Smooth muscle cell (in vitro differentiated cells): Measurements from ENCODE around the gene DDX50. TPM values are rescaled to one million over a fixed set of nuclear protein-coding genes. Genes with fewer than 3 reads are reported as not detected.
A peak's percentile ranks its signal among the peaks of the same experiment; 100 is the strongest.

Source experiments
- DNase-seq: peaks from one replicate; lab custom pipeline; 2025; ENCODE audit not compliant: unreplicated experiment; lab: John Stamatoyannopoulos, UW
- H2AFZ ChIP-seq: fragments of 200-600 bp; sonication (generic); 2 replicates; pipeline ENCODE4 v1.6.0; 2016; ENCODE audit warnings: antibody characterized with exemption, low read depth, mild to moderate bottlenecking
- H3F3A ChIP-seq: fragments of 200-600 bp; sonication (generic); 2 replicates; pipeline ENCODE4 v1.6.0; 2017; ENCODE audit warnings: antibody characterized with exemption, low read depth
- H3K27ac ChIP-seq: fragments of 200-600 bp; sonication (generic); 2 replicates; pipeline ENCODE4 v1.5.1; 2016; ENCODE audit warnings: low read depth, mild to moderate bottlenecking
- H3K27me3 ChIP-seq: fragments of 200-600 bp; sonication (generic); 2 replicates; pipeline ENCODE4 v1.6.1; 2016; ENCODE audit warnings: low read depth, mild to moderate bottlenecking
- H3K36me3 ChIP-seq: fragments of 200-600 bp; sonication (generic); 2 replicates; pipeline ENCODE4 v1.5.1; 2016; ENCODE audit warnings: low read depth
- H3K4me1 ChIP-seq: fragments of 200-600 bp; sonication (generic); 2 replicates; pipeline ENCODE4 v1.5.1; 2016; ENCODE audit warnings: low read depth
- H3K4me2 ChIP-seq: fragments of 200-600 bp; sonication (generic); 2 replicates; pipeline ENCODE4 v1.6.0; 2016; ENCODE audit warnings: mild to moderate bottlenecking
- H3K4me3 ChIP-seq: fragments of 200-600 bp; sonication (generic); 2 replicates; pipeline ENCODE4 v1.5.1; 2016; ENCODE audit warnings: mild to moderate bottlenecking
- H3K79me2 ChIP-seq: fragments of 200-600 bp; sonication (generic); 2 replicates; pipeline ENCODE4 v1.6.0; 2016; ENCODE audit warnings: low read depth, mild to moderate bottlenecking
- H3K9ac ChIP-seq: fragments of 200-600 bp; sonication (generic); 2 replicates; pipeline ENCODE4 v1.6.0; 2016; ENCODE audit warnings: low read depth
- H3K9me3 ChIP-seq: fragments of 200-600 bp; sonication (generic); replicated peaks from 2 replicates; pipeline ENCODE4 v1.5.1; 2016; ENCODE audit warnings: low read depth
- H4K20me1 ChIP-seq: fragments of 200-600 bp; sonication (generic); 2 replicates; pipeline ENCODE4 v1.6.0; 2016; ENCODE audit warnings: low read depth
- CTCF ChIP-seq: fragments of 200-600 bp; sonication (generic); IDR thresholded peaks from 2 replicates; pipeline ENCODE4 v1.5.1; 2017; ENCODE audit warnings: borderline replicate concordance, mild to moderate bottlenecking, antibody characterized with exemption; ENCODE audit not compliant: insufficient read depth, poor library complexity, severe bottlenecking
- WGBS: methylation state at CpG from one replicate; pipeline ENCODE4 v1.1.7; 2016; ENCODE audit warnings: low lambda C conversion rate; 5-methylcytosine and 5-hydroxymethylcytosine counted together
- polyA plus RNA-seq: library from polyadenylated mRNA; unstranded; fragments of >200 nt; fragmentation: Nextera tagmentation; extraction: Ambion mirVana; gene quantifications from 2 replicates; pipeline ENCODE4 v1.2.1, GENCODE V29; 2016
- small RNA-seq: library from RNA; depleted of rRNA; stranded (forward); fragments of <200 nt; gene quantifications from one replicate; pipeline ENCODE3, GENCODE V24; 2014
- total RNA-seq: library from RNA; depleted of rRNA; stranded (reverse); fragments of >200 nt; gene quantifications from 2 replicates; pipeline ENCODE4 v1.2.3, GENCODE V29; 2014

The DDX50 gene
- total and polyA plus RNA-seq, 2 experiments from 2014 or later, result 35.9 to 42.9 TPM

GRCh38 chr10:68992636-68993440 is 91.7 kb downstream of the DDX50 start:
- no peak overlapping the region for H3K4me3 ChIP-seq
- no peaks in the 10 kb centered on the region for H3K27me3 ChIP-seq
- no peaks in the 10 kb centered on the region for H3K9me3 ChIP-seq
- no peaks in the 10 kb centered on the region for H3K36me3 ChIP-seq
- H2AFZ ChIP-seq, result no peak overlapping the region
- no peak overlapping the region for H3K9ac ChIP-seq
- H3K4me2 ChIP-seq, result peak overlapping the region; percentile 52
- 10% methylated on average over 2 of the region's 2 CpGs for WGBS
- H3F3A ChIP-seq, result peaks cover 6% of the 10 kb centered on the region
- peaks cover 11% of the 10 kb centered on the region for H3K4me1 ChIP-seq
- peaks cover 89% of the 10 kb centered on the region for H3K79me2 ChIP-seq
- H4K20me1 ChIP-seq, result peaks cover 58% of the 10 kb centered on the region
- peak overlapping the region; percentile 58 for H3K27ac ChIP-seq
- no peak for TF ChIP-seq CTCF
- DNase-seq, result no peak

Small RNA genes lying within 50 kb of the gene (small RNA-seq; reads per million reads assigned to genes)
- not detected for gene RNU6-571P

Other genes starting within 250 kb of the DDX50 start
- gene CCAR1, start 180.1 kb upstream of the DDX50 start, total RNA-seq, result 48.7 and 53.1 TPM in 2 replicates
- gene CCAR1, start 180.1 kb upstream of the DDX50 start, polyA plus RNA-seq, result 51.4 and 57.9 TPM in 2 replicates
- gene STOX1, start 73.8 kb upstream of the DDX50 start, total RNA-seq, result 0.22 TPM in 1 of 2 replicates, not detected in the other
- 0.63 TPM in 1 of 2 replicates, not detected in the other for gene STOX1, start 73.8 kb upstream of the DDX50 start, polyA plus RNA-seq
- gene DDX21, start 54.9 kb downstream of the DDX50 start, total RNA-seq, result 47.7 and 52.3 TPM in 2 replicates
- 9.9 and 11.0 TPM in 2 replicates for gene DDX21, start 54.9 kb downstream of the DDX50 start, polyA plus RNA-seq
- gene KIFBP, start 87.5 kb downstream of the DDX50 start, total RNA-seq, result 51.8 and 55.1 TPM in 2 replicates
- 37.6 and 38.0 TPM in 2 replicates for gene KIFBP, start 87.5 kb downstream of the DDX50 start, polyA plus RNA-seq
- not detected in 2 replicates for gene SRGN, start 186.8 kb downstream of the DDX50 start, total RNA-seq
- not detected in 2 replicates for gene SRGN, start 186.8 kb downstream of the DDX50 start, polyA plus RNA-seq
- gene VPS26A, start 222.9 kb downstream of the DDX50 start, total RNA-seq, result 28.3 and 46.7 TPM in 2 replicates
- 36.8 and 45.4 TPM in 2 replicates for gene VPS26A, start 222.9 kb downstream of the DDX50 start, polyA plus RNA-seq